Breast epithelium (tissue), 3 donors: ENCODE data around the gene ANKRD65.

Source experiments
- POLR2A ChIP-seq: fragments of 450-650 bp; IDR thresholded peaks from one replicate; pipeline ENCODE4 v1.6.1; 2016; ENCODE audit warnings: antibody characterized with exemption, mild to moderate bottlenecking, moderate library complexity
- POLR2AphosphoS5 ChIP-seq, 3 donors: sonication (generic); formaldehyde crosslinking; IDR thresholded peaks; one replicate each; pipeline ENCODE4 v1.6.1; 2017; ENCODE audit warnings: antibody characterized with exemption in 3 of 3
- TF ChIP-seq, protein P1 (sequence below), 3 donors: fragments of 450-650 bp; IDR thresholded peaks; one replicate each; pipeline ENCODE4 v1.5.1; 2016 to 2017; ENCODE audit warnings: antibody characterized with exemption in 3 of 3, mild to moderate bottlenecking in 3 of 3, moderate library complexity in 3 of 3

DNA sequence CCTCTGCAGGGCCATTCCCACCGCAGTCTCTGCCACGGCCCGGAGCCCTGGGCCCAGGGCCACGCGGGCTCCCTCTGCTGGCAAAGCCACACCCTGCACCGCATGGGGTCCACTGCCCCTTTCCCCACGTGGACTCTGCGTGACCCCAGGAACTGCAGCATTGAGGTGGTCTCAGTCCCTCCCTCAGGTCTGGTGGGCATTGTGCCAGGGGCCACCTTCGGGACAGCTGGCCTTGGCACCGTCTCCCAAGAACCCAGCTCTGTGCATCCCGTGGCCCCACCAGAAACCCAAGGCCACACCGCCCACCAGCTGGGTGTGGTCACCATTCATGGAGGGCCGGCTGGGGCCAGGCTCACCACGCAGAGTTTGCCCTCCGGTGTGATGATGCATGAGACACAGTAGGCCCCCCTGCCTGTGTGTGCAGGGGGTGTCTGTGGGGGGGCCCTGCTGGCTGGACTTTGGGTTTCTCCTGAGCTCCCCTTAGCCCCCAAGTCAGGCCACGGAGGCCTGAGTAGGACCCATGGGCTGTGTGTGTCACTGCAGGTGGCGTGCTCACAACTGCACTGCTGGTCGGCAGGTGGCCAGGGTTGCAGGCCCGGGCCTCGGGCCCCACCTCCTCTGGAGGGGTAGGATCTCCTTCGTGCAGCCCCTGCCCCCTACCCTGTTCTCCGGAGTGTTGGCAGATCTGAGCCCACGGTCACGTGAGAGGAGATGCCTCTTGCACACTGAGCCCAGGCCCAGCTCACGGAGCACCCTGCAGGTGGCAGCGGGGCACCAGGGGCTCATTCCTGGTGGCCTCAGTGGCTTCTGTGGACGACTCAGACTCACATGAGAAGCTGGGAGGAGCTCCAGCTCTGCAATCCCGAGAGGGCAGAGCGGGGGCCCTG lies 20.2 kb upstream of the ANKRD65 start:
- TF ChIP-seq POLR2AphosphoS5 (IDR thresholded peaks at IDR 0.05): peak in 1 of 3 donors; percentile 39
- TF ChIP-seq, protein P1, sequence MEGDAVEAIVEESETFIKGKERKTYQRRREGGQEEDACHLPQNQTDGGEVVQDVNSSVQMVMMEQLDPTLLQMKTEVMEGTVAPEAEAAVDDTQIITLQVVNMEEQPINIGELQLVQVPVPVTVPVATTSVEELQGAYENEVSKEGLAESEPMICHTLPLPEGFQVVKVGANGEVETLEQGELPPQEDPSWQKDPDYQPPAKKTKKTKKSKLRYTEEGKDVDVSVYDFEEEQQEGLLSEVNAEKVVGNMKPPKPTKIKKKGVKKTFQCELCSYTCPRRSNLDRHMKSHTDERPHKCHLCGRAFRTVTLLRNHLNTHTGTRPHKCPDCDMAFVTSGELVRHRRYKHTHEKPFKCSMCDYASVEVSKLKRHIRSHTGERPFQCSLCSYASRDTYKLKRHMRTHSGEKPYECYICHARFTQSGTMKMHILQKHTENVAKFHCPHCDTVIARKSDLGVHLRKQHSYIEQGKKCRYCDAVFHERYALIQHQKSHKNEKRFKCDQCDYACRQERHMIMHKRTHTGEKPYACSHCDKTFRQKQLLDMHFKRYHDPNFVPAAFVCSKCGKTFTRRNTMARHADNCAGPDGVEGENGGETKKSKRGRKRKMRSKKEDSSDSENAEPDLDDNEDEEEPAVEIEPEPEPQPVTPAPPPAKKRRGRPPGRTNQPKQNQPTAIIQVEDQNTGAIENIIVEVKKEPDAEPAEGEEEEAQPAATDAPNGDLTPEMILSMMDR (IDR thresholded peaks at IDR 0.05): peak; percentile 66 to 88 (median 69)
- TF ChIP-seq POLR2A: no peak
